Measurements from ENCODE around the gene SPOCK2. TPM values are rescaled to one million over a fixed set of nuclear protein-coding genes. Genes with fewer than 3 reads are reported as not detected.
A peak's percentile ranks its signal among the peaks of the same experiment; 100 is the strongest.

Gene SPOCK2
- total RNA-seq, 1 donor, result 0.36 TPM

GRCh38 chr10:72025832-72026231, 62.5 kb downstream of the SPOCK2 start:
- Histone ChIP-seq H2AFZ (ENCODE audit: low read length) (no peak overlapping the region), H3K4me2 (ENCODE audit: insufficient read depth, low read length) (no peak overlapping the region), H4K20me1 (ENCODE audit: insufficient read depth, low read length) (no peaks in the 10 kb centered on the region), H3K9me3 (ENCODE audit: low read depth, low read length) (no peaks in the 10 kb centered on the region), H3K79me2 (ENCODE audit: insufficient read depth, low read length) (no peaks in the 10 kb centered on the region), H3K4me1 (ENCODE audit: insufficient read depth, low read length) (peaks cover 13% of the 10 kb centered on the region), H3K27ac (ENCODE audit: low read depth, low read length) (no peak overlapping the region), H3K36me3 (ENCODE audit: insufficient read depth, low read length) (no peaks in the 10 kb centered on the region), H3K4me3 (ENCODE audit: insufficient read depth, low read length) (no peak overlapping the region), H3K27me3 (ENCODE audit: insufficient read depth, low read length) (peaks cover 11% of the 10 kb centered on the region)
- no peak for TF ChIP-seq CTCF (IDR thresholded peaks at IDR 0.05; ENCODE audit: extremely low read depth, low read depth, low read length)
- DNase-seq (ENCODE audit: insufficient read length, low spot score, missing footprints), result peak; percentile 30

- Histone ChIP-seq H3K4me3 (ENCODE audit: insufficient read depth, low read length) (no peak overlapping the region), H3K36me3 (ENCODE audit: insufficient read depth, low read length) (no peaks in the 10 kb centered on the region), H3K27ac (ENCODE audit: low read depth, low read length) (no peak overlapping the region), H2AFZ (ENCODE audit: low read length) (no peak overlapping the region), H3K79me2 (ENCODE audit: insufficient read depth, low read length) (no peaks in the 10 kb centered on the region), H3K4me2 (ENCODE audit: insufficient read depth, low read length) (no peak overlapping the region), H3K4me1 (ENCODE audit: insufficient read depth, low read length) (peaks cover 13% of the 10 kb centered on the region), H4K20me1 (ENCODE audit: insufficient read depth, low read length) (no peaks in the 10 kb centered on the region), H3K27me3 (ENCODE audit: insufficient read depth, low read length) (peaks cover 6% of the 10 kb centered on the region), H3K9me3 (ENCODE audit: low read depth, low read length) (no peaks in the 10 kb centered on the region)
- DNase-seq (ENCODE audit: insufficient read length, low spot score, missing footprints), result peak; percentile 35
- no peak for TF ChIP-seq CTCF (IDR thresholded peaks at IDR 0.05; ENCODE audit: extremely low read depth, low read depth, low read length)
Observed at GRCh38 chr10:72025400-72025799, 63.0 kb downstream of the SPOCK2 start.

GRCh38 chr10:72024596-72024995, 63.8 kb downstream of the SPOCK2 start:
- H3K79me2 ChIP-seq (ENCODE audit: insufficient read depth, low read length), result no peaks in the 10 kb centered on the region
- no peak overlapping the region for H3K27ac ChIP-seq (ENCODE audit: low read depth, low read length)
- no peak overlapping the region for H2AFZ ChIP-seq (ENCODE audit: low read length)
- no peaks in the 10 kb centered on the region for H3K36me3 ChIP-seq (ENCODE audit: insufficient read depth, low read length)
- peaks cover 13% of the 10 kb centered on the region for H3K4me1 ChIP-seq (ENCODE audit: insufficient read depth, low read length)
- no peaks in the 10 kb centered on the region for H3K9me3 ChIP-seq (ENCODE audit: low read depth, low read length)
- H3K4me2 ChIP-seq (ENCODE audit: insufficient read depth, low read length), result no peak overlapping the region
- TF ChIP-seq CTCF (IDR thresholded peaks at IDR 0.05; ENCODE audit: extremely low read depth, low read depth, low read length), result no peak
- H3K4me3 ChIP-seq (ENCODE audit: insufficient read depth, low read length), result no peak overlapping the region
- H3K27me3 ChIP-seq (ENCODE audit: insufficient read depth, low read length), result peaks cover under 1% of the 10 kb centered on the region
- H4K20me1 ChIP-seq (ENCODE audit: insufficient read depth, low read length), result no peaks in the 10 kb centered on the region
- DNase-seq (ENCODE audit: insufficient read length, low spot score, missing footprints), result peak; percentile 9

- H4K20me1 ChIP-seq (ENCODE audit: insufficient read depth, low read length), result no peaks in the 10 kb centered on the region
- no peak overlapping the region for H3K4me2 ChIP-seq (ENCODE audit: insufficient read depth, low read length)
- peaks cover 6% of the 10 kb centered on the region for H3K4me1 ChIP-seq (ENCODE audit: insufficient read depth, low read length)
- no peak for TF ChIP-seq CTCF (IDR thresholded peaks at IDR 0.05; ENCODE audit: extremely low read depth, low read depth, low read length)
- H3K9me3 ChIP-seq (ENCODE audit: low read depth, low read length), result no peaks in the 10 kb centered on the region
- H3K36me3 ChIP-seq (ENCODE audit: insufficient read depth, low read length), result no peaks in the 10 kb centered on the region
- no peak overlapping the region for H2AFZ ChIP-seq (ENCODE audit: low read length)
- H3K79me2 ChIP-seq (ENCODE audit: insufficient read depth, low read length), result no peaks in the 10 kb centered on the region
- no peak overlapping the region for H3K4me3 ChIP-seq (ENCODE audit: insufficient read depth, low read length)
- H3K27ac ChIP-seq (ENCODE audit: low read depth, low read length), result no peak overlapping the region
- DNase-seq (ENCODE audit: insufficient read length, low spot score, missing footprints), result no peak
- H3K27me3 ChIP-seq (ENCODE audit: insufficient read depth, low read length), result no peaks in the 10 kb centered on the region
Observed at GRCh38 chr10:72022228-72022627, 66.1 kb downstream of the SPOCK2 start.

All from osteoblast (primary cell).